HCT116 (cell line): ENCODE measurements around the gene SLK. TPM values are rescaled to one million over a fixed set of nuclear protein-coding genes. Genes with fewer than 3 reads are reported as not detected.

ENCODE experiments used
- ATAC-seq: fragments of 200-7000 bp; cut with Tn5 transposase; 2 replicates; pipeline ENCODE4 v1.9.1; 2020; ENCODE audit warnings: mild to moderate bottlenecking, moderate library complexity
- BruUV-seq: library from RNA; stranded (reverse); fragments of 400-500 nt; replicated peaks from 2 replicates; lab custom pipeline; 2021; lab: Mats Ljungman, UMichigan
- CTCF ChIA-PET: fragments of 300-600 bp; sonication (Branson Sonifier 250); formaldehyde crosslinking; loops from one replicate; lab custom pipeline; 2021; ENCODE audit warnings: antibody characterized with exemption; lab: Charles Lee
- POLR2A ChIA-PET: fragments of 300-600, 350-600 bp; sonication (Branson Sonifier 250); formaldehyde crosslinking; loops from one replicate; lab custom pipeline; 2021; ENCODE audit warnings: antibody characterized with exemption; lab: Charles Lee
- RAD21 ChIA-PET, 2 experiments: fragments of 300-600 bp; sonication (Branson Sonifier 250); formaldehyde crosslinking; loops; one replicate each; lab custom pipeline; 2023; ENCODE audit warnings: low total read pairs in 2 of 2; ENCODE audit not compliant: uncharacterized antibody in 2 of 2, unreplicated experiment in 2 of 2, low non-redundant PET in 1 of 2; lab: Charles Lee
- DNase-seq: peaks from one replicate; pipeline ENCODE4 v3.0.0-alpha.2; 2010; ENCODE audit warnings: low read depth, low spot score
- H2AFZ ChIP-seq: fragments of 200-600 bp; shearing (Covaris generic), sonication (generic); 2 replicates; pipeline ENCODE4 v1.6.1; 2017; ENCODE audit warnings: low read depth, mixed run types, mixed read lengths, antibody characterized with exemption, low read length; ENCODE audit not compliant: poor library complexity, severe bottlenecking
- H3K27ac ChIP-seq: 2 replicates; pipeline ENCODE4 v1.5.1; 2012; ENCODE audit warnings: low read depth, low read length
- H3K27me3 ChIP-seq: fragments of 200-600 bp; sonication (generic); 2 replicates; pipeline ENCODE4 v1.6.1; 2016; ENCODE audit warnings: mixed run types, low read length, mixed read lengths; ENCODE audit not compliant: insufficient read depth
- H3K36me3 ChIP-seq, 2 experiments: fragments of 200-500 bp in 1 of 2; fragments of 200-600 bp in 1 of 2; sonication (Bioruptor generic) in 1 of 2; sonication (generic) in 1 of 2; 2 replicates each; pipeline versions ENCODE4 v1.5.1 to v1.6.1; 2014 to 2016; ENCODE audit warnings: low read length in 2 of 2, inconsistent platforms in 1 of 2, mixed read lengths in 1 of 2, mixed run types in 1 of 2; ENCODE audit not compliant: insufficient read depth in 2 of 2, control insufficient read depth in 1 of 2
- H3K4me1 ChIP-seq, 2 experiments: fragments of 200-600 bp in 1 of 2; sonication (generic) in 1 of 2; 2 replicates each; pipeline versions ENCODE4 v1.5.1 to v1.6.1; 2012 to 2017; ENCODE audit warnings: low read length in 2 of 2, inconsistent platforms in 1 of 2, mild to moderate bottlenecking in 1 of 2, mixed read lengths in 1 of 2, mixed run types in 1 of 2, moderate library complexity in 1 of 2; ENCODE audit not compliant: insufficient read depth in 2 of 2, control insufficient read depth in 1 of 2
- H3K4me2 ChIP-seq: fragments of 200-600 bp; sonication (generic); 2 replicates; pipeline ENCODE4 v1.6.1; 2017; ENCODE audit warnings: mixed run types, low read length, mixed read lengths
- H3K4me3 ChIP-seq, 2 experiments: fragments of 200-600 bp in 1 of 2; sonication (generic) in 1 of 2; replicated peaks in 1 of 2; 2 replicates each; pipeline ENCODE4 v1.5.1; 2011 to 2016; ENCODE audit warnings: low read length in 2 of 2, control low read depth in 1 of 2, low read depth in 1 of 2, mild to moderate bottlenecking in 1 of 2, mixed read lengths in 1 of 2, mixed run types in 1 of 2
- H3K79me2 ChIP-seq: fragments of 200-600 bp; sonication (generic); 2 replicates; pipeline ENCODE4 v1.6.1; 2017; ENCODE audit warnings: mild to moderate bottlenecking, mixed run types, low read length, moderate library complexity, mixed read lengths; ENCODE audit not compliant: insufficient read depth
- H3K9ac ChIP-seq: fragments of 200-600 bp; sonication (generic); 2 replicates; pipeline ENCODE4 v1.6.1; 2016; ENCODE audit warnings: low read length, mixed read lengths
- H3K9me2 ChIP-seq: fragments of 200-600 bp; sonication (generic), shearing (Covaris generic); 2 replicates; pipeline ENCODE4 v1.6.1; 2017; ENCODE audit warnings: mixed run types, mild to moderate bottlenecking, moderate library complexity; ENCODE audit not compliant: insufficient read depth
- H3K9me3 ChIP-seq, 2 experiments: fragments of 200-500 bp in 1 of 2; fragments of 200-600 bp in 1 of 2; sonication (Bioruptor generic) in 1 of 2; sonication (generic) in 1 of 2; 2 replicates each; pipeline ENCODE4 v1.6.1; 2014 to 2017; ENCODE audit warnings: low read length in 2 of 2, mixed read lengths in 2 of 2, inconsistent platforms in 1 of 2, low read depth in 1 of 2, mild to moderate bottlenecking in 1 of 2, mixed run types in 1 of 2, moderate library complexity in 1 of 2; ENCODE audit not compliant: control insufficient read depth in 1 of 2, insufficient read depth in 1 of 2
- H4K20me1 ChIP-seq: fragments of 200-600 bp; sonication (generic), shearing (Covaris generic); 2 replicates; pipeline ENCODE4 v1.6.1; 2017; ENCODE audit warnings: mixed run types, mild to moderate bottlenecking, moderate library complexity; ENCODE audit not compliant: insufficient read depth
- CEBPB ChIP-seq: IDR thresholded peaks from 2 replicates; pipeline ENCODE4 v1.6.1; 2012; ENCODE audit warnings: low read depth
- CTCF ChIP-seq, 3 experiments: fragments of 200-600 bp in 1 of 3; sonication (generic) in 1 of 3; IDR thresholded peaks in 2 of 3; conservative IDR thresholded peaks in 1 of 3; 2 replicates each; pipeline ENCODE4 v1.5.1; 2012 to 2017; ENCODE audit warnings: low read depth in 2 of 3, low read length in 2 of 3, antibody characterized with exemption in 1 of 3, borderline replicate concordance in 1 of 3, control low read depth in 1 of 3, mild to moderate bottlenecking in 1 of 3, mixed read lengths in 1 of 3, mixed run types in 1 of 3, moderate library complexity in 1 of 3; ENCODE audit not compliant: insufficient read depth in 1 of 3
- EZH2phosphoT487 ChIP-seq: fragments of 200-600 bp; IDR thresholded peaks from 2 replicates; pipeline ENCODE4 v1.6.1; 2018; ENCODE audit warnings: antibody characterized with exemption, borderline replicate concordance
- FOSL1 ChIP-seq: IDR thresholded peaks from 2 replicates; pipeline ENCODE4 v1.6.1; 2012; ENCODE audit warnings: low read depth
- POLR2AphosphoS5 ChIP-seq: IDR thresholded peaks from 2 replicates; pipeline ENCODE4 v1.6.1; 2011; ENCODE audit warnings: mild to moderate bottlenecking, low read depth, low read length, moderate library complexity
- RAD21 ChIP-seq: IDR thresholded peaks from 2 replicates; pipeline ENCODE4 v1.6.1; 2012; ENCODE audit warnings: low read depth, mild to moderate bottlenecking
- SIN3A ChIP-seq: IDR thresholded peaks from 2 replicates; pipeline ENCODE4 v1.6.1; 2012; ENCODE audit warnings: low read depth
- SP1 ChIP-seq: IDR thresholded peaks from 2 replicates; pipeline ENCODE4 v1.6.1; 2012; ENCODE audit warnings: low read depth
- SRF ChIP-seq: IDR thresholded peaks from 2 replicates; pipeline ENCODE4 v1.6.1; 2012; ENCODE audit warnings: low read depth
- TCF7L2 ChIP-seq: IDR thresholded peaks from 2 replicates; pipeline ENCODE4 v1.7.0; 2011; ENCODE audit warnings: borderline replicate concordance, inconsistent platforms; ENCODE audit not compliant: insufficient read depth, insufficient read length; ENCODE audit errors: extremely low read depth
- ZFX ChIP-seq: fragments of 450-650 bp; IDR thresholded peaks from 2 replicates; pipeline ENCODE4 v1.6.1; 2017
- intact Hi-C: fragments of 100-400 bp; cut with micrococcal nuclease; formaldehyde crosslinking; loops from 2 replicates; pipeline ENCODE4 v1.10.0; 2022
- total RNA-seq: library from RNA; stranded (reverse); gene quantifications from one replicate; pipeline ENCODE4 v1.2.1, GENCODE V29; 2021; ENCODE audit not compliant: unreplicated experiment
- TF ChIP-seq, protein P1 (sequence below): IDR thresholded peaks from 2 replicates; pipeline ENCODE4 v1.6.1; 2012; ENCODE audit warnings: low read depth
- TF ChIP-seq, protein P2 (sequence below): IDR thresholded peaks from 2 replicates; pipeline ENCODE4 v1.6.1; 2012

The SLK gene
- total RNA-seq, 1 experiment from 2014 or later = 44.2 TPM

DNA sequence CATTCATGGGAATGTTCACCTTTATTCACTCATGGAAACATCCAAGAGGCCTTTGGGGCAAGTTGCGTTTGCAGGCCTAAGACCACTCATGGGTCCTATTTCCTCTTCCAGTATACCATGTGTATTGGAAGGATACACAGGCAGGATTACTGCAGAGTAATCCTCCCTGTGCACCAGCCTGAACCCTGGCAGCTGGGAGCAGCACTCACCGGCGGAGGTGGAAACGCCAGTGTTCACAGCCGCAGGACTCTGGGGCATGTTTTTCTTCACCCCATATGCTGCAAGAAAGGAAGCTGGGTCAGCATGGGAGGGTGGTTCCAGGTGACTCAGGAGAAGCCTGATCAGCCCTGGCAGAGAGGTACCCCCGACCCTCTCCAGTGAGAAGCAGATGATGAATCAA is 94.3 kb downstream of the SLK start:
- ChIA-PET POLR2A (no interaction called here), RAD21 (no interaction called here), CTCF (no interaction called here)
- Histone ChIP-seq H3K9ac (no peak overlapping the region), H3K4me2 (no peak overlapping the region), H3K9me2 (no peaks in the 10 kb centered on the region), H3K79me2 (no peaks in the 10 kb centered on the region), H3K4me3 (no peak overlapping the region), H3K9me3 (no peaks in the 10 kb centered on the region), H3K4me1 (no peaks in the 10 kb centered on the region), H2AFZ (no peak overlapping the region), H4K20me1 (no peaks in the 10 kb centered on the region), H3K27me3 (no peaks in the 10 kb centered on the region), H3K36me3 (no peaks in the 10 kb centered on the region), H3K27ac (no peak overlapping the region)
- BruUV-seq = no TSS peak
- no peak for TF ChIP-seq CEBPB
- no peak for TF ChIP-seq EZH2phosphoT487
- no peak for TF ChIP-seq SP1
- TF ChIP-seq, protein P1, sequence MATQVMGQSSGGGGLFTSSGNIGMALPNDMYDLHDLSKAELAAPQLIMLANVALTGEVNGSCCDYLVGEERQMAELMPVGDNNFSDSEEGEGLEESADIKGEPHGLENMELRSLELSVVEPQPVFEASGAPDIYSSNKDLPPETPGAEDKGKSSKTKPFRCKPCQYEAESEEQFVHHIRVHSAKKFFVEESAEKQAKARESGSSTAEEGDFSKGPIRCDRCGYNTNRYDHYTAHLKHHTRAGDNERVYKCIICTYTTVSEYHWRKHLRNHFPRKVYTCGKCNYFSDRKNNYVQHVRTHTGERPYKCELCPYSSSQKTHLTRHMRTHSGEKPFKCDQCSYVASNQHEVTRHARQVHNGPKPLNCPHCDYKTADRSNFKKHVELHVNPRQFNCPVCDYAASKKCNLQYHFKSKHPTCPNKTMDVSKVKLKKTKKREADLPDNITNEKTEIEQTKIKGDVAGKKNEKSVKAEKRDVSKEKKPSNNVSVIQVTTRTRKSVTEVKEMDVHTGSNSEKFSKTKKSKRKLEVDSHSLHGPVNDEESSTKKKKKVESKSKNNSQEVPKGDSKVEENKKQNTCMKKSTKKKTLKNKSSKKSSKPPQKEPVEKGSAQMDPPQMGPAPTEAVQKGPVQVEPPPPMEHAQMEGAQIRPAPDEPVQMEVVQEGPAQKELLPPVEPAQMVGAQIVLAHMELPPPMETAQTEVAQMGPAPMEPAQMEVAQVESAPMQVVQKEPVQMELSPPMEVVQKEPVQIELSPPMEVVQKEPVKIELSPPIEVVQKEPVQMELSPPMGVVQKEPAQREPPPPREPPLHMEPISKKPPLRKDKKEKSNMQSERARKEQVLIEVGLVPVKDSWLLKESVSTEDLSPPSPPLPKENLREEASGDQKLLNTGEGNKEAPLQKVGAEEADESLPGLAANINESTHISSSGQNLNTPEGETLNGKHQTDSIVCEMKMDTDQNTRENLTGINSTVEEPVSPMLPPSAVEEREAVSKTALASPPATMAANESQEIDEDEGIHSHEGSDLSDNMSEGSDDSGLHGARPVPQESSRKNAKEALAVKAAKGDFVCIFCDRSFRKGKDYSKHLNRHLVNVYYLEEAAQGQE = no peak
- TF ChIP-seq FOSL1 = no peak
- TF ChIP-seq SRF = no peak
- no peak for TF ChIP-seq ZFX
- no peak for TF ChIP-seq SIN3A
- TF ChIP-seq POLR2AphosphoS5 = no peak
- no peak for TF ChIP-seq CTCF (IDR thresholded peaks at IDR 0.05 in 2 of 3, conservative IDR thresholded peaks at IDR 0.05 in 1 of 3; ENCODE audit: borderline replicate concordance in 1 of 3, insufficient read depth in 1 of 3, low read depth in 2 of 3, low read length in 2 of 3)
- TF ChIP-seq TCF7L2 = no peak
- TF ChIP-seq, protein P2, sequence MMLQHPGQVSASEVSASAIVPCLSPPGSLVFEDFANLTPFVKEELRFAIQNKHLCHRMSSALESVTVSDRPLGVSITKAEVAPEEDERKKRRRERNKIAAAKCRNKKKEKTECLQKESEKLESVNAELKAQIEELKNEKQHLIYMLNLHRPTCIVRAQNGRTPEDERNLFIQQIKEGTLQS = no peak
- no peak for TF ChIP-seq RAD21
- no peak for ATAC-seq
- DNase-seq = no peak
- intact Hi-C loops = no loop called here
